Measurements from ENCODE around the gene CLINT1.

Gene CLINT1

DNA sequence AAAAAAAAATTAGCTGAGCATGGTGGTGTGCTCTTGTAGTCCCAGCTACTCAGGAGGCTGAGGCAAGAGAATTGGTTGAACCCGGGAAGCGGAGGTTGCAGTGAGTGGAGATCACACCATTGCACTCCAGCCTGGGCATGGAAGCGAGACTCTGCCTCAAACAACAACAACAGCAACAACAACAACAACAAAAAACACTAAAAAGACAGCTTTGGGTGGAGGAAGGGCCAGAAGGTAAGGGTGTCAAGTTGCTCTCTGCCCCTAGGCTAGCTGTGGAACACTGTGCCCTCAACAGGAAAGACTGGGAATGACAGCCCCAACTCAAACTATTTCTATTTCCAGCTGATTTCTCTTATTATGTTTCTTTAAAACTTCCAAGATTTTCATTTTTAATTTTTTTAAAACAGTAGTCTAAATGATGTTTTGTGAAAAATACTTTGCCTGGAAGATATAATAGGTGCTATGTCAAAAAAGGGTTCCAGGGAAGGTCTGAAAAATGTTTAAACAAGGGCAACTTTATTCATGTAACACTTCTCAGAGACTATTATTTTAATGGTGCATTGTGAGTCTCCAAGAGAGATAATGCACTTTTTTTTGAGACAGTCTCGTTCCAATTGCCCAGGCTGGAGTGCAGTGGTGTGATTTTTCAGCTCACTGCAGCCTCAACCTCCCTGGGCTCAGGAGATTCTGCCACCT, 29.9 kb downstream of the CLINT1 start:
- TF ChIP-seq CTCF (IDR thresholded peaks at IDR 0.05; ENCODE audit: low read length, missing control alignments) = peak; percentile 34
- no peak overlapping the region for H3K4me3 ChIP-seq (replicated peaks; ENCODE audit: low read depth, low read length)
- DNase-seq (ENCODE audit: low read depth) = no peak

DNA sequence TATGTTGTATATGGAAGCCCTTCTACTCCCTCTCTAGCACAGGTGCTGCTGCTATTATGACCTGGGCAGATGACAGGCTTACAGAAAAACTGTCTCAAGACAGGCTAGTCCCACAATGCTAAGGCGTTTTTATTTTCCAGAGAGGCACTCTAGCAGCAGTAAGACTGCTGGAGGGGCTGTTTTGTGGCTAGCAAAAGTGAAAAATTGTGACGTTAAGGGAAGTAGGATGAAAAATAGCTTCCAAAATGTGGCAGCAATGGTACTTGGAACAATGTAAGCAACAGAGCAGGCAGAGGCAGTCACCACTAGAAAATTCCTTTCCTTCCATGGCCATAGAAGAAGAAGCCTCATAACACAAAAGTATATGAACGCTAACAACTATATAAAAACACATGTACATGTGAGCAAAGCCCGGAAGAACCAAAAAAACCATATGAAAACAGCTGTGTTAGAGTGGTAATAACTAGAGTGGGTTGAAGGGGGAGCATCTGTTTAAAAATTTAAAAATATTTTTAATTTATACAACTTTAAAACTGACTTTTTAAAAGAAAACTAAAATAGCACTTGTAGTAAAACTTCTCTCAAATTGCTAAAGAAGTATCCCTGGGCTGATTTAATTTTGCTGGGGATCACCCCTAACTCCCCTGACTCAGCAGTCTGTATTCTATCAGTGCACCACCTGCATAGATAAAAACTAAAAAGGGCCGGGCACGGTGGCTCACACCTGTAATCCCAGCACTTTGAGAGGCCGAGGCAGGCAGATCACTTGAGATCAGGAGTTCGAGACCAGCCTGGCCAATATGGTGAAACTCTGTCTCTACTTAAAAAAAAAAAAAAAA, 30.6 kb downstream of the CLINT1 start:
- H3K4me3 ChIP-seq (replicated peaks; ENCODE audit: low read depth, low read length) = no peak overlapping the region
- peak; percentile 25 for DNase-seq (ENCODE audit: low read depth)
- TF ChIP-seq CTCF (IDR thresholded peaks at IDR 0.05; ENCODE audit: low read length, missing control alignments) = no peak

DNA sequence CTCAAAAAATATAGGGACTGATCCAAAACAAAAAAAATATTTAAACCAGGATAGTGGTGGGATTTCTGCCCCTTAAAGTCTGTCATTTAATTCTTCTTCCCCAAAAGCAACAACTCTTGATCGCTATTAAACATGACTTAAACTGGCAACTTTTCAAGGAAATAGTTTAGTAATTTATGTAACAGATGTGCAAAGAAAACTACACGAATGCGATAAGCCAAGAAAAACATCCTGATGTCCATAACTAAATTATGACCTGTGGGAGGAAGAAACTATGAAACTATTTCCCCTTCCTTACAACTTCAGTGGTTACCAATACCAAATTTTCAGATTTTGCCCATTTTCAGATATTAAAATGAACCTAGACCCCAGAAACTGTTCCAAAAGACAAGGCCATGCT, 31.5 kb downstream of the CLINT1 start:
- no peak overlapping the region for H3K4me3 ChIP-seq (replicated peaks; ENCODE audit: low read depth, low read length)
- no peak for TF ChIP-seq CTCF (IDR thresholded peaks at IDR 0.05; ENCODE audit: low read length, missing control alignments)
- peak; percentile 57 for DNase-seq (ENCODE audit: low read depth)

DNA sequence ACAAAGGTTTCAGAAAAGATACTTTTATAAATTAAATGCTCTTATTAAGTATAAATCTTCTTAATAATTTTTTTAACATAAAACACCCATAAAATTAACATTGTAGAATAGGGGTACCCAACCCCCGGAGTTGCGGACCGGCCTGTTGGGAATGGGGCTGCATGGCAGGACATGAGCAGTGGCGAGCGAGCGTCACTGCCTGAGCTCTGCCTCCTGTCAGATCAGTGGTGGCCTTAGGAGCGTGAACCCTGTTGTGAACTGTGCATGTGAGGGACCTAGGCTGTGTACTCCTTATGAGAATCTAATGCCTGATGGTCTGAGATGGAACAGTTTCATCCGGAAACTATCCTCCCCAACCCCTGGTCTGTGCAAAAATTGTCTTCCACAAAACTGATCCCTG, 35.3 kb downstream of the CLINT1 start:
- no peak for TF ChIP-seq CTCF (IDR thresholded peaks at IDR 0.05; ENCODE audit: low read length, missing control alignments)
- DNase-seq (ENCODE audit: low read depth) = no peak
- H3K4me3 ChIP-seq (replicated peaks; ENCODE audit: low read depth, low read length) = no peak overlapping the region

DNA sequence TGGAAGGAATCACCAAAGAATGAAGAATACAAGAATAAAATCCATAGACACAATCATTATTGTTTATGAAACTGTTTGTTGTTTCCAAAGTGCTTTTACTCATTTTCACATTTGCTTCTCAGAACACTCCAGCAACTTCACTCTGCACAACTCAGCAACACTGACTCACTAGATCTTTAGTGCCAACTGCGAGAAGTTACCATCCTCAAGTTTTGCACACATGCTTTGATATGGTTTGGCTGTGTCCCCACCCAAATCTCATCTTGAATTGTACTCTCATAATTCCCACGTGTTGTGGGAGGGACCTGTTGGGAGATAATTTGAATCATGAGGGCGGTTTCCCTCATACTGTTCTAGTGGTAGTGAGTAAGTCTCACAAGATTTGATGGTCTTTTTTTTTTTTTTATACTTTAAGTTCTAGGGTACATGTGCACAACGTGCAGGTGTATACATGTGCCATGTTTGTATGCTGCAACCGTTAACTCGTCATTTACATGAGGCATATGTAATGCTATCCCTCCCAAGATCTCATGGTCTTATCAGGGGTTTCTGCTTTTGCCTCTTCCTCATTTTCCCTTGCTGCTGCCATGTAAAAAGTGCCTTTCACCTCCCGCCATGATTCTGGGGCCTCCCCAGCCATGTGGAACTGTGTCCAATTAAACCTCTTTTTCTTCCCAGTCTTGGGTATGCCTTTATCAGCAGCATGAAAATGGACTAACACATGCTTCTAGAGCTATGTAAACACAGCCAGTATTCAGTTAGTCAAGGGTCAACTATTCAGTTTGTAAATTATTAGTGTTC, 36.9 kb downstream of the CLINT1 start:
- no peak overlapping the region for H3K4me3 ChIP-seq (replicated peaks; ENCODE audit: low read depth, low read length)
- DNase-seq (ENCODE audit: low read depth) = no peak
- TF ChIP-seq CTCF (IDR thresholded peaks at IDR 0.05; ENCODE audit: low read length, missing control alignments) = no peak

DNA sequence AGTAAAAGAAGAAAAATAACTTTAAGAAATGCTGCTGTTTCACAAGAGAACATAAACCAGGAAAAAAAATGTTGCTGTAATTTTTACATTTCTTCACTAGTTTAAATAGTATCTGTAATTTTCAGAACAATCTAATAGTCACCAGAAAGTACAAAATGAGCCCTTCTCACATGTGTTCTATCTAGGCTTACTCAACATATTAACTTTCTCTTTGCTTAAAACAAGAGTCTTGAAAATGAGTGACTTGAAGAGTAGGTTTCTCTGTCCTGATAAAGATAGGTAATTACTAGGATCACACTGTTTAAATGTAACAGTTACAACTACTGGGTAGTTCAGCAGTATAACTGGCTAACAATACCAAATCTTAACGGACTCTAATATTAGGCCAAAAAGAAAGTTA, 37.5 kb downstream of the CLINT1 start:
- TF ChIP-seq CTCF (IDR thresholded peaks at IDR 0.05; ENCODE audit: low read length, missing control alignments) = no peak
- H3K4me3 ChIP-seq (replicated peaks; ENCODE audit: low read depth, low read length) = no peak overlapping the region
- no peak for DNase-seq (ENCODE audit: low read depth)
